ENCODE results near the gene MYO5A.

MYO5A gene

GRCh38 chr15:52440414-52440813, 88.3 kb downstream of the MYO5A start:
- TF ChIP-seq REST (IDR thresholded peaks at IDR 0.05; ENCODE audit: insufficient read depth in 1 of 2, low read depth in 2 of 2, low read length in 2 of 2) (no peak), POLR2AphosphoS5 (IDR thresholded peaks at IDR 0.05; ENCODE audit: low read depth, low read length) (no peak), TAF1 (IDR thresholded peaks at IDR 0.05; ENCODE audit: borderline replicate concordance, insufficient read depth, low read length) (no peak), SIN3A (IDR thresholded peaks at IDR 0.05; ENCODE audit: borderline replicate concordance, insufficient read depth, low read length) (no peak), FOXP2 (optimal IDR thresholded peaks at IDR 0.05; ENCODE audit: borderline replicate concordance, extremely low read depth, extremely low read length, insufficient read depth) (no peak)

GRCh38 chr15:52439470-52439869, 89.2 kb downstream of the MYO5A start:
- TF ChIP-seq FOXP2 (optimal IDR thresholded peaks at IDR 0.05; ENCODE audit: borderline replicate concordance, extremely low read depth, extremely low read length, insufficient read depth) (no peak), REST (IDR thresholded peaks at IDR 0.05; ENCODE audit: insufficient read depth in 1 of 2, low read depth in 2 of 2, low read length in 2 of 2) (no peak), SIN3A (IDR thresholded peaks at IDR 0.05; ENCODE audit: borderline replicate concordance, insufficient read depth, low read length) (no peak)

GRCh38 chr15:52438047-52438446, 90.6 kb downstream of the MYO5A start:
- TF ChIP-seq FOXP2 (optimal IDR thresholded peaks at IDR 0.05; ENCODE audit: borderline replicate concordance, extremely low read depth, extremely low read length, insufficient read depth) (peak; percentile 59), REST (IDR thresholded peaks at IDR 0.05; ENCODE audit: insufficient read depth in 1 of 2, low read depth in 2 of 2, low read length in 2 of 2) (peak in 1 of 2 experiments; percentile 64; a peak in 2 of 4 replicates), TAF1 (IDR thresholded peaks at IDR 0.05; ENCODE audit: borderline replicate concordance, insufficient read depth, low read length) (no peak)

GRCh38 chr15:52437646-52438045, 91.0 kb downstream of the MYO5A start:
- TF ChIP-seq SIN3A (IDR thresholded peaks at IDR 0.05; ENCODE audit: borderline replicate concordance, insufficient read depth, low read length), result no peak
- TF ChIP-seq TAF1 (IDR thresholded peaks at IDR 0.05; ENCODE audit: borderline replicate concordance, insufficient read depth, low read length), result no peak
- TF ChIP-seq FOXP2 (optimal IDR thresholded peaks at IDR 0.05; ENCODE audit: borderline replicate concordance, extremely low read depth, extremely low read length, insufficient read depth), result no peak
- no peak for TF ChIP-seq POLR2AphosphoS5 (IDR thresholded peaks at IDR 0.05; ENCODE audit: low read depth, low read length)
- no peak for TF ChIP-seq REST (IDR thresholded peaks at IDR 0.05; ENCODE audit: insufficient read depth in 1 of 2, low read depth in 2 of 2, low read length in 2 of 2)

GRCh38 chr15:52436981-52437380, 91.7 kb downstream of the MYO5A start:
- TF ChIP-seq SIN3A (IDR thresholded peaks at IDR 0.05; ENCODE audit: borderline replicate concordance, insufficient read depth, low read length) (no peak), TAF1 (IDR thresholded peaks at IDR 0.05; ENCODE audit: borderline replicate concordance, insufficient read depth, low read length) (no peak), FOXP2 (optimal IDR thresholded peaks at IDR 0.05; ENCODE audit: borderline replicate concordance, extremely low read depth, extremely low read length, insufficient read depth) (no peak), REST (IDR thresholded peaks at IDR 0.05; ENCODE audit: insufficient read depth in 1 of 2, low read depth in 2 of 2, low read length in 2 of 2) (no peak), POLR2AphosphoS5 (IDR thresholded peaks at IDR 0.05; ENCODE audit: low read depth, low read length) (no peak)

Data from PFSK-1 (cell line).